Measurements from ENCODE around the gene ST6GALNAC3.

Gene ST6GALNAC3

DNA sequence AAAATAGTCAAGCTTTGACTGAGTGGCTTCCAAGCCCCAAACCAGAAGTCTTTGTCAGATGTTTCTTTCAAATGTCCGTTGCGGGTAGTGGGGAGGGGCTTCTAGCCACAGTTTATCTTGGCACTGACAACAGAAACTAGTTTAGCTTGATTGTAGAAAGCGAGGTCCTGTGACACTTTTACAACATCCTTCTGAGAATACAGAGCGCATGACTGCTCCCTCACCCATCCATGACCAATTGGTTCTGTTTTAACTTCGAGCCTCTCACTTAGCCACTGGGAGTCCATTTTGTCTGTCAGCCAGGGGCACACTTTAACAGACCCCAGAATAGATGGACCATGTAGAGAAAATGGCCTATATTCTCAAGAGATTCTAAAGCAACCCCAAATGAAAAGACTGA, 593.5 kb downstream of the ST6GALNAC3 start:
- in situ Hi-C loops (cut with HindIII; ENCODE audit: low pct_ligation_motif_present, low sequenced_read_pairs), result no loop called here
- H3K36me3 ChIP-seq (replicated peaks), result no peaks in the 10 kb centered on the region
- no peak overlapping the region for H3K27ac ChIP-seq
- H3K27me3 ChIP-seq (replicated peaks), result no peaks in the 10 kb centered on the region
- DNase-seq, result no peak
- TF ChIP-seq, protein P1, sequence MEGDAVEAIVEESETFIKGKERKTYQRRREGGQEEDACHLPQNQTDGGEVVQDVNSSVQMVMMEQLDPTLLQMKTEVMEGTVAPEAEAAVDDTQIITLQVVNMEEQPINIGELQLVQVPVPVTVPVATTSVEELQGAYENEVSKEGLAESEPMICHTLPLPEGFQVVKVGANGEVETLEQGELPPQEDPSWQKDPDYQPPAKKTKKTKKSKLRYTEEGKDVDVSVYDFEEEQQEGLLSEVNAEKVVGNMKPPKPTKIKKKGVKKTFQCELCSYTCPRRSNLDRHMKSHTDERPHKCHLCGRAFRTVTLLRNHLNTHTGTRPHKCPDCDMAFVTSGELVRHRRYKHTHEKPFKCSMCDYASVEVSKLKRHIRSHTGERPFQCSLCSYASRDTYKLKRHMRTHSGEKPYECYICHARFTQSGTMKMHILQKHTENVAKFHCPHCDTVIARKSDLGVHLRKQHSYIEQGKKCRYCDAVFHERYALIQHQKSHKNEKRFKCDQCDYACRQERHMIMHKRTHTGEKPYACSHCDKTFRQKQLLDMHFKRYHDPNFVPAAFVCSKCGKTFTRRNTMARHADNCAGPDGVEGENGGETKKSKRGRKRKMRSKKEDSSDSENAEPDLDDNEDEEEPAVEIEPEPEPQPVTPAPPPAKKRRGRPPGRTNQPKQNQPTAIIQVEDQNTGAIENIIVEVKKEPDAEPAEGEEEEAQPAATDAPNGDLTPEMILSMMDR (IDR thresholded peaks at IDR 0.05; ENCODE audit: low read depth, low read length, missing control alignments), result no peak
- no peak overlapping the region for H3K4me3 ChIP-seq (ENCODE audit: low read depth, low read length)

DNA sequence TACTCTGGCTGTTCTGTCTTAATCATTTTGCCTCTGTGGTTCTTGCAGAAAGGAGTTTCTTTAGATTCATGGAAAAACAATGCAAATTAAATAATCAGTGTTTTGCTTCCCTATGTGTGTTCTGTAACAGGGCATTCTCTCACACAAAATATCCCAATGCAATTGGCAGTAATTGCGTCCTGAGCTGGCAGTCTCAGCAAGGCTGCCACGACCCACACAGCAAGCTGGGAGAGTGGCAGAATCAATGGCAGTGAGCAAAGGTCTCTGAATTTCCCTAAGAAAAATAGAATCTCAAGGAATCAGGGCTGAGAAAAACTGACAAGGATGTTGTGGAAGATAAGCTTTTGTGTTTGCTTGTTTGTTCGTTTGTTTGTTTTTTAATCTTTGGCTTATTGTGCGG, 594.6 kb downstream of the ST6GALNAC3 start:
- TF ChIP-seq, protein P1 (IDR thresholded peaks at IDR 0.05; ENCODE audit: low read depth, low read length, missing control alignments), result no peak

DNA sequence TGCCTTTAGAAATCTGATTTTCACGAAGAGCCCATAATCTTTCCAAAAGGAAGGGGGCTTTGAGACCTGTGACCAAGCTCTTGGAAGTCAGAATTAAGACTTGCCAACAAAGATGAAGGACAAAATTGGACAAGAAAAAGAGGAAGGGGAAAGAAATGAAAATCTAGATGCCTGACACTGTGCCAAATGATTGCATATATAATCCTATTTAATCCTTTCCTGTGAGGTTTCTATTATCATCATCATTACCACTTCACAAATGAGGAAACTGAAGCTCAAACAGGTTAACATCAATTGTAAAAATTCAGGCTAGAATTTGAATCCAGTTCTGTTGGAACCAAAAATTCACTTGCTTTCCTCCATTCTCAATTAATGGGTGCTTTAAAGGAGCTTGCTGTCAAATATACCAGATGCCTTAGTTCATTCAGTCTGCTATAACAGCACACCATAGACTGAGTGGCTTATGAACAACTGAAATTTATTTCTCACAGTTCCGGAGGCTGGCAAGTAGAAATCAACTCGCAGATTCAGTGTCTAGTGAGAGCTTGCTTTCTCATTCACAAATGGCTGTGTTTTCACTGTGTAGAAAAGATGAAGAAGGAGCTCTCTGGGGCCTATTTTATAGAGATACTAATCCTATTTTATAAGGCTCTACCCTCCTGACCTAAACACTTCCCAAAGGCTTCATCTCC, 595.2 kb downstream of the ST6GALNAC3 start:
- Histone ChIP-seq H3K27ac (no peak overlapping the region), H3K36me3 (replicated peaks) (no peaks in the 10 kb centered on the region), H3K27me3 (replicated peaks) (no peaks in the 10 kb centered on the region), H3K4me3 (ENCODE audit: low read depth, low read length) (no peak overlapping the region)
- TF ChIP-seq, protein P1 (IDR thresholded peaks at IDR 0.05; ENCODE audit: low read depth, low read length, missing control alignments), result no peak
- in situ Hi-C loops (cut with HindIII; ENCODE audit: low pct_ligation_motif_present, low sequenced_read_pairs), result no loop called here
- DNase-seq, result no peak

More for the DNA sequence above, 594.6 kb downstream of the ST6GALNAC3 start:
- Histone ChIP-seq H3K27me3 (replicated peaks) (no peaks in the 10 kb centered on the region), H3K4me3 (ENCODE audit: low read depth, low read length) (no peak overlapping the region), H3K27ac (no peak overlapping the region), H3K36me3 (replicated peaks) (no peaks in the 10 kb centered on the region)
- no peak for DNase-seq
- in situ Hi-C loops (cut with HindIII; ENCODE audit: low pct_ligation_motif_present, low sequenced_read_pairs), result no loop called here

DNA sequence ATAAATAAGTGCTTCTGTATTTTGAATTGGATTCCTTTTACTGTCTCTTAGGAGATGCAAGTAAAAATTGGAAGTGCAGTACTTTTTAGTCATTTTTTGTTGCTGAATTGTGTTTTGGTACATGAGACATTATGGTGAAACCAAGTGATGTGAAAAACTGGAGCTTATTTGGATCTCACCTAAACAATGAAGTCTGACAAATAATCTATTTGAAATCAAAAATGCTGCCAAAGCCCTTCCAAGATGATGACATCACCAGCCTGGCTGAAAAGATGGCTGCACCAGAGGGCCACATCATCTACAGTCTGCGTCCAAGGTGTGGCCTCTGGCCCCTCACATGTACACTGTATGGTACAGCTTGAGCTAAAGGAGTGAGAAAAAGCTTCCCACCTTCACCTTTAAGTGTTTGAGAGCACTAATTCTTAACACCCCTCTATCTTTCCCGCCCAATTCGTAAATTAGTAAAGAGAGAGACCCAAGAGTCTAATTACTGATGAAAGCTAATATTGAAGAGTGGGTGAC, 600.2 kb downstream of the ST6GALNAC3 start:
- no peak overlapping the region for H3K27ac ChIP-seq
- in situ Hi-C loops (cut with HindIII; ENCODE audit: low pct_ligation_motif_present, low sequenced_read_pairs), result no loop called here
- DNase-seq, result no peak
- H3K4me3 ChIP-seq (ENCODE audit: low read depth, low read length), result no peak overlapping the region
- H3K36me3 ChIP-seq (replicated peaks), result no peaks in the 10 kb centered on the region
- TF ChIP-seq, protein P1 (IDR thresholded peaks at IDR 0.05; ENCODE audit: low read depth, low read length, missing control alignments), result no peak
- H3K27me3 ChIP-seq (replicated peaks), result no peaks in the 10 kb centered on the region

DNA sequence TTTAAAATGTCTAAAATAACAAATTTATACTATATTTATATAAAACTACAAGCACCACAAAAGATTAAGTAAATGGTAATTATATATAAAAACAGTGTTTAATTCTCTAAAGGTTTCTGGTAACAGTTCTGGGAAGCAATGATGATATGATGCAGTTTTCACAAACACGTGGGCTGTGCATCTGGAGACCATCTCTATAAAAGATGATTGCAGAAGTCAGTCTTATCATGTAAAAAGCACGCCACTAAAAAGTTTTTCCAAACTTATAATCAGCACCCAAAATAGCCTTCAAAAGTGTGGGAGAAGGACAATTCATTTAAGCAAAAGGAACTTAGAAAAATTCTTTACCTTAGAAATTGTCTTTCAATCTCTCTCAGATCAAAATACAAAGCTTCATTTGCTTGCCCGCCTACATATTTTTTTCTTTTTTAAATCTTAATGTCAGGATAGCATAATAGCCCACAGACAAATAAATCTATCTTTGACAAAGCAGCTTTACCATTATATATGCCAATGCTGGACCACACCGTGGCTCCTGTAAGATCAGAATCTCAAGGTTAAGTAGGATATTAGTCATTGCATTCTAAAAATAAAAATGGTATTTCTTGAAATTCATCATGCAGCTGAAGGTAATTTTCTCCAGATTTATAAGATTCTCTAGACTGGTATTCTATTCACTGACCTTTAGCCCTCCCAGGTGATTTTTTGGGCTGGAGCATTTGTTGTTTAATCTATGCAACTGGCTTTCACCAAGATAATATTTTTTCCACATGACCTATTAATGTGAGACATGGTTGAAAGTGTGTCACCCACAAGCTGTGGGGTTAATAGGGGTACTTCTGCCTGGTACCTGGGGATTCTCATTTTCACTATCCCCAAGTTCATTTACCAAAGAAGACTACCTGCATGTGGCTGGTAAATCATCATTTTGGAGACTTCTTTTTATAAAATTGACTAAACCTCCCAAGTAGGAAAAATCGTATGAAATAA, 603.2 kb downstream of the ST6GALNAC3 start:
- in situ Hi-C loops (cut with HindIII; ENCODE audit: low pct_ligation_motif_present, low sequenced_read_pairs), result no loop called here
- H3K36me3 ChIP-seq (replicated peaks), result no peaks in the 10 kb centered on the region
- TF ChIP-seq, protein P1 (IDR thresholded peaks at IDR 0.05; ENCODE audit: low read depth, low read length, missing control alignments), result no peak
- DNase-seq, result no peak
- H3K27ac ChIP-seq, result no peak overlapping the region
- no peaks in the 10 kb centered on the region for H3K27me3 ChIP-seq (replicated peaks)
- H3K4me3 ChIP-seq (ENCODE audit: low read depth, low read length), result no peak overlapping the region
